Transverse colon (tissue), 4 donors: ENCODE results near the gene LRBA. TPM values are rescaled to one million over a fixed set of nuclear protein-coding genes. Genes with fewer than 3 reads are reported as not detected.

ENCODE experiments used
- DNase-seq: peaks from one replicate; pipeline ENCODE4 v3.0.0-alpha.2; 2019
- H3K27ac ChIP-seq, 4 donors: fragments of 200-600 bp; sonication (generic); 2 replicates each; pipeline ENCODE4 v1.5.1; 2016 to 2018; ENCODE audit warnings: inconsistent platforms in 4 of 4
- H3K27me3 ChIP-seq: fragments of 200-600 bp; sonication (generic); 2 replicates; pipeline ENCODE4 v1.5.1; 2017; ENCODE audit warnings: inconsistent platforms
- H3K36me3 ChIP-seq, 4 donors: fragments of 200-600 bp; sonication (generic); 2 replicates each; pipeline ENCODE4 v1.5.1; 2017 to 2019; ENCODE audit warnings: inconsistent platforms in 4 of 4
- H3K4me1 ChIP-seq, 4 donors: fragments of 200-600 bp; sonication (generic); 2 replicates each; pipeline ENCODE4 v1.5.1; 2017 to 2020; ENCODE audit warnings: inconsistent platforms in 4 of 4
- H3K4me3 ChIP-seq, 4 donors: fragments of 200-600 bp; sonication (generic); 1 replicate in 1 of 4; 2 replicates in 3 of 4; pipeline versions ENCODE4 v1.5.1 to v1.6.1; 2017 to 2019; ENCODE audit warnings: inconsistent platforms in 4 of 4
- H3K9me3 ChIP-seq, 2 donors: fragments of 200-600 bp; sonication (generic); 2 replicates each; pipeline ENCODE4 v1.5.1; 2017 to 2019; ENCODE audit warnings: inconsistent platforms in 2 of 2
- CTCF ChIP-seq, 5 experiments: fragments of 200-600 bp in 3 of 5; fragments of 450-650 bp in 2 of 5; sonication (generic) in 3 of 5; IDR thresholded peaks; 1 replicate in 2 of 5; 2 replicates in 3 of 5; pipeline ENCODE4 v1.5.1; 2016 to 2017; ENCODE audit warnings: antibody characterized with exemption in 5 of 5, inconsistent platforms in 3 of 5, mild to moderate bottlenecking in 2 of 5, moderate library complexity in 1 of 5
- EP300 ChIP-seq: sonication (generic); formaldehyde crosslinking; IDR thresholded peaks from one replicate; pipeline ENCODE4 v1.6.1; 2017; ENCODE audit warnings: antibody characterized with exemption, low read depth
- POLR2A ChIP-seq: fragments of 450-650 bp; IDR thresholded peaks from one replicate; pipeline ENCODE4 v1.6.1; 2016; ENCODE audit warnings: antibody characterized with exemption, mild to moderate bottlenecking, moderate library complexity
- POLR2AphosphoS5 ChIP-seq, 3 donors: sonication (generic); formaldehyde crosslinking; IDR thresholded peaks; one replicate each; pipeline ENCODE4 v1.6.1; 2016; ENCODE audit warnings: antibody characterized with exemption in 3 of 3
- WGBS, 2 donors: methylation state at CpG; one replicate each; pipeline ENCODE4 v1.1.5; 2018; ENCODE audit warnings: low coverage in 1 of 2; 5-methylcytosine and 5-hydroxymethylcytosine counted together
- in situ Hi-C, 4 donors: fragments of 200-750 bp; cut with MboI; loops; one replicate each; pipeline versions ENCODE4 v1.15.0 to v1.15.1; 2017; ENCODE audit warnings: low sequenced_read_pairs in 3 of 4, low pct_ligation_motif_present in 1 of 4, low pct_unique_long_range_greater_than_20kb in 1 of 4
- intact Hi-C: fragments of 100-400 bp; cut with DNase I; formaldehyde crosslinking; loops from one replicate; pipeline ENCODE4 v1.15.1; 2023; ENCODE audit warnings: low total_unique reads
- total RNA-seq, 4 donors: library from RNA; depleted of rRNA; stranded (reverse); fragments of >200 nt; gene quantifications; one replicate each; pipeline ENCODE4 v1.1.0, GENCODE V29; 2016

Gene LRBA
- total RNA-seq, 4 donors from 2014 or later = 82.7 to 125 (median 112) TPM

DNA sequence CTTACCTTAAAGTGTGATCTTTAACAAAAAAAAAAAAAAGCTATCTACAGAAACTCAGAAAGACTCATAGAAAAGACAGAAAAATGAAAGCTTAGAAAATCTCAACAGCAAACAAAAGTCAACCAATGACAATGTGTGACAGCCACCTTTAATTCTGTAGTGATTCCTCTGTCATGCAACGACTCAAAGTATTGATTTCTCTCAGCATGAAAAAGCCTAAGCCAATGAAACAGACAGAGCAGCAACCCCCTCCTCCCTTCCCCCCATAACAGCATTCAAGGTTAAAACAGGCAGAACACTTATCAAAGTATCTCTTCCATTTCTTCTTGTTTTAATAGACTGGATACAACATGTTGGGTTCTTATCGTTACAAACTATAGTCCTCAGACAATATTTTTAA, 320.6 kb downstream of the LRBA start:
- in situ Hi-C loops = no loop called here
- H3K4me3 ChIP-seq = no peak overlapping the region
- H3K27ac ChIP-seq = no peak overlapping the region
- no peaks in the 10 kb centered on the region for H3K36me3 ChIP-seq
- no peaks in the 10 kb centered on the region for H3K27me3 ChIP-seq
- no peaks in the 10 kb centered on the region for H3K9me3 ChIP-seq
- H3K4me1 ChIP-seq = no peaks in the 10 kb centered on the region
- no peak for DNase-seq
- 74 to 78% methylated on average over 2 of the region's 2 CpGs for WGBS, 2 donors
- TF ChIP-seq POLR2A = no peak
- no peak for TF ChIP-seq EP300
- TF ChIP-seq POLR2AphosphoS5 (IDR thresholded peaks at IDR 0.05) = no peak
- TF ChIP-seq CTCF (IDR thresholded peaks at IDR 0.05) = no peak
- intact Hi-C loops = no loop called here

GRCh38 chr4:150683775-150684350, 331.2 kb downstream of the LRBA start:
- no peak overlapping the region for H3K27ac ChIP-seq
- H3K36me3 ChIP-seq = no peaks in the 10 kb centered on the region
- DNase-seq = no peak
- H3K27me3 ChIP-seq = no peaks in the 10 kb centered on the region
- H3K4me3 ChIP-seq = no peak overlapping the region
- TF ChIP-seq POLR2AphosphoS5 (IDR thresholded peaks at IDR 0.05) (no peak), CTCF (IDR thresholded peaks at IDR 0.05) (no peak), EP300 (no peak), POLR2A (no peak)
- intact Hi-C loops (no loop called here), in situ Hi-C loops (no loop called here)
- 74 to 84% methylated on average over 2 of the region's 2 CpGs for WGBS, 2 donors
- H3K9me3 ChIP-seq = no peaks in the 10 kb centered on the region
- no peaks in the 10 kb centered on the region for H3K4me1 ChIP-seq

- H3K4me3 ChIP-seq = no peak overlapping the region
- 85% methylated on average over 1 of the region's 1 CpG; no CpG with 5 or more reads in 1 of the 2 donors for WGBS, 2 donors
- no peak for DNase-seq
- no peak for TF ChIP-seq POLR2A
- no peak for TF ChIP-seq POLR2AphosphoS5 (IDR thresholded peaks at IDR 0.05)
- TF ChIP-seq CTCF (IDR thresholded peaks at IDR 0.05) = no peak
- TF ChIP-seq EP300 = no peak
- H3K4me1 ChIP-seq = no peaks in the 10 kb centered on the region
- intact Hi-C loops (no loop called here), in situ Hi-C loops (no loop called here)
- no peaks in the 10 kb centered on the region for H3K27me3 ChIP-seq
- H3K27ac ChIP-seq = no peak overlapping the region
- no peaks in the 10 kb centered on the region for H3K36me3 ChIP-seq
- H3K9me3 ChIP-seq = no peaks in the 10 kb centered on the region
These were observed 333.0 kb downstream of the LRBA start for GRCh38 chr4:150682126-150682525.

DNA sequence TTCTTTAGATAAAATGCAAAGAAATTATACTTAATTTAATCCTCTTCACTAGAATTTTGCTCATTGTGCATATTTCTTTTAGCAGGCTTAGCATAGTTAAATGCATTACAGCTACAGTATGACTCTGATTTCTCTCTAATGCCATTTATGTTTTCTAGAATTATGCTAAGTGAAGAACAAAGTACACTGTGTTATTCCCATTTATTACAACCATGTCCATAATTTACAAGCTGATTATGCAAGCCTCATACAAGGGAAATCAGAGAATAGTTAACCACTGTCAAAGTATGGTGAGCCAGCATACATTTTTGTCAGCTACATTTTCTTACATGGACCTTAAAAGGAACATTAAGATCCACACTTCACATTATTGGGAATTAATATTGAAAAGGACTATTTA, 334.0 kb downstream of the LRBA start:
- intact Hi-C loops (no loop called here), in situ Hi-C loops (no loop called here)
- Histone ChIP-seq H3K4me3 (no peak overlapping the region), H3K36me3 (no peaks in the 10 kb centered on the region), H3K27me3 (no peaks in the 10 kb centered on the region), H3K27ac (no peak overlapping the region), H3K9me3 (no peaks in the 10 kb centered on the region), H3K4me1 (no peaks in the 10 kb centered on the region)
- TF ChIP-seq POLR2AphosphoS5 (IDR thresholded peaks at IDR 0.05) (no peak), POLR2A (no peak), CTCF (IDR thresholded peaks at IDR 0.05) (no peak), EP300 (no peak)
- no peak for DNase-seq
